Spleen (tissue), 11 donors: ENCODE results near the gene DDOST. TPM values are rescaled to one million over a fixed set of nuclear protein-coding genes. Genes with fewer than 3 reads are reported as not detected.
"Not testable (repeated sequence)": the region's sequence is repeated elsewhere in the genome, so short reads cannot be mapped to it uniquely, and the experiment has no call there.

Source experiments
- DNase-seq: peaks from one replicate; pipeline ENCODE4 v3.0.0-alpha.2; 2020
- H3K27ac ChIP-seq, 8 donors: fragments of 200-600 bp; sonication (generic) in 7 of 8; 1 replicate in 4 of 8; 2 replicates in 4 of 8; pipeline versions ENCODE4 v1.5.0 to v1.8.0; 2016 to 2021; ENCODE audit warnings: inconsistent platforms in 4 of 8, mild to moderate bottlenecking in 4 of 8, moderate library complexity in 1 of 8
- H3K27me3 ChIP-seq, 7 donors: fragments of 200-600 bp; sonication (generic) in 6 of 7; replicated peaks in 1 of 7; 1 replicate in 4 of 7; 2 replicates in 3 of 7; pipeline versions ENCODE4 v1.5.0 to v1.8.0; 2016 to 2021; ENCODE audit warnings: inconsistent platforms in 3 of 7, mild to moderate bottlenecking in 1 of 7
- H3K36me3 ChIP-seq, 6 donors: fragments of 200-600 bp; sonication (generic) in 5 of 6; 1 replicate in 4 of 6; 2 replicates in 2 of 6; pipeline versions ENCODE4 v1.5.0 to v1.8.0; 2016 to 2021; ENCODE audit warnings: inconsistent platforms in 2 of 6
- H3K4me1 ChIP-seq, 6 donors: fragments of 200-600 bp; sonication (generic) in 5 of 6; 1 replicate in 3 of 6; 2 replicates in 3 of 6; pipeline versions ENCODE4 v1.5.0 to v1.8.0; 2016 to 2021; ENCODE audit warnings: inconsistent platforms in 3 of 6
- H3K4me3 ChIP-seq, 8 donors: fragments of 200-600 bp; sonication (generic) in 7 of 8; 1 replicate in 4 of 8; 2 replicates in 4 of 8; pipeline versions ENCODE4 v1.5.0 to v1.8.0; 2016 to 2021; ENCODE audit warnings: inconsistent platforms in 4 of 8, mild to moderate bottlenecking in 4 of 8, moderate library complexity in 2 of 8
- H3K9me3 ChIP-seq, 8 donors: fragments of 200-600 bp; sonication (generic) in 7 of 8; 1 replicate in 4 of 8; 2 replicates in 4 of 8; pipeline versions ENCODE4 v1.5.0 to v1.8.0; 2016 to 2021; ENCODE audit warnings: inconsistent platforms in 4 of 8
- CTCF ChIP-seq, 11 experiments: fragments of 200-600 bp in 7 of 11; fragments of 450-650 bp in 4 of 11; sonication (generic) in 4 of 11; IDR thresholded peaks in 8 of 11; conservative IDR thresholded peaks in 3 of 11; 1 replicate in 7 of 11; 2 replicates in 4 of 11; pipeline versions ENCODE4 v1.4.0 to v1.8.0; 2016 to 2021; ENCODE audit warnings: antibody characterized with exemption in 11 of 11, inconsistent platforms in 4 of 11, mild to moderate bottlenecking in 1 of 11
- POLR2A ChIP-seq, 3 donors: fragments of 450-650 bp; IDR thresholded peaks; one replicate each; pipeline ENCODE4 v1.5.1; 2017; ENCODE audit warnings: antibody characterized with exemption in 3 of 3, mild to moderate bottlenecking in 1 of 3
- POLR2AphosphoS5 ChIP-seq, 3 donors: sonication (generic); formaldehyde crosslinking; IDR thresholded peaks; one replicate each; pipeline ENCODE4 v1.5.1; 2017; ENCODE audit warnings: antibody characterized with exemption in 3 of 3
- WGBS, 5 donors: extraction: QIAGEN DNeasy Blood & Tissue Kit in 3 of 5; methylation state at CpG; one replicate each; pipeline versions ENCODE4 v1.1.5 to v1.1.7; 2013 to 2018; 5-methylcytosine and 5-hydroxymethylcytosine counted together
- intact Hi-C: fragments of 100-400 bp; cut with DNase I; formaldehyde crosslinking; loops from one replicate; pipeline ENCODE4 v1.15.0; 2023; ENCODE audit warnings: low total_unique reads
- polyA plus RNA-seq, 3 donors: library from polyadenylated mRNA; stranded (reverse); fragments of 200-250 nt; gene quantifications; one replicate each; pipeline ENCODE4 v1.2.1, GENCODE V29; 2013
- total RNA-seq, 7 donors: library from RNA; depleted of rRNA in 3 of 7; stranded (reverse); fragments of >200 nt in 3 of 7; fragmentation: NEBNext Ultra II Directional in 4 of 7; extraction: Animal tissue kit (Norgen Biotek cat#: 25700) in 4 of 7; gene quantifications; one replicate each; pipeline versions ENCODE4 v1.1.0 to v1.2.1, GENCODE V29; 2016 to 2021
- donor health status: healthy with polysubstance abuse.
- donor health status: DM: no; HTN: no; CAD: no; lungs with moderate emphysema.
- donor health status: DM: no; HTN: no; CAD: no.
- donor health status: Bipolar disorder and iron deficiency.
- donor health status: healthy.
- donor health status: DM: no; HTN: no; CAD: no.
- donor health status: DM: yes; HTN: yes; CAD: no.

The DDOST gene
- total and polyA plus RNA-seq, 10 donors = 107 to 194 (median 147) TPM

GRCh38 chr1:20609541-20609940 lies 51.6 kb downstream of the DDOST start:
- no peak for TF ChIP-seq POLR2A (IDR thresholded peaks at IDR 0.05)
- no peak for TF ChIP-seq CTCF (IDR thresholded peaks at IDR 0.05 in 8 of 11, conservative IDR thresholded peaks at IDR 0.05 in 3 of 11)
- no peak for TF ChIP-seq POLR2AphosphoS5 (IDR thresholded peaks at IDR 0.05)
- 78 to 90% (median 83%) methylated on average over 6 of the region's 6 CpGs for WGBS, 5 donors
- DNase-seq = no peak
- H3K27ac ChIP-seq = no peak overlapping the region
- peaks cover 0 to 6% (median 0%) of the 10 kb centered on the region in 7 donors for H3K27me3 ChIP-seq
- intact Hi-C loops = no loop called here
- no peak overlapping the region for H3K4me3 ChIP-seq
- peaks cover 0 to 58% (median 0%) of the 10 kb centered on the region in 6 donors for H3K36me3 ChIP-seq
- H3K4me1 ChIP-seq = peaks cover 0 to 18% (median 0%) of the 10 kb centered on the region in 6 donors
- no peaks in the 10 kb centered on the region for H3K9me3 ChIP-seq

GRCh38 chr1:20606801-20607570 lies 54.2 kb downstream of the DDOST start:
- H3K9me3 ChIP-seq, H3K27me3 ChIP-seq, intact Hi-C loops, H3K4me3 ChIP-seq, DNase-seq: not testable (repeated sequence)
- H3K36me3 ChIP-seq = peaks cover 0 to 34% (median 0%) of the 10 kb centered on the region in 6 donors
- H3K4me1 ChIP-seq = peaks cover 0 to 25% (median 0%) of the 10 kb centered on the region in 6 donors
- WGBS, 5 donors = 64 to 90% (median 78%) methylated on average over 6 to 7 of the region's 7 CpGs
- H3K27ac ChIP-seq = peak overlapping the region in 3 of 8 donors; percentile 13 to 46 (median 21)

GRCh38 chr1:20604678-20605077 lies 56.5 kb downstream of the DDOST start:
- TF ChIP-seq POLR2AphosphoS5 (IDR thresholded peaks at IDR 0.05) = no peak
- TF ChIP-seq CTCF (IDR thresholded peaks at IDR 0.05 in 8 of 11, conservative IDR thresholded peaks at IDR 0.05 in 3 of 11) = no peak
- no peak for TF ChIP-seq POLR2A (IDR thresholded peaks at IDR 0.05)
- Histone ChIP-seq H3K4me1 (peaks cover 0 to 28% (median 0%) of the 10 kb centered on the region in 6 donors), H3K9me3 (no peaks in the 10 kb centered on the region), H3K36me3 (peaks cover 0 to 14% (median 0%) of the 10 kb centered on the region in 6 donors), H3K27ac (peak overlapping the region in 6 of 8 donors; percentile 44 to 82 (median 68)), H3K27me3 (peaks cover 0 to 9% (median 0%) of the 10 kb centered on the region in 7 donors), H3K4me3 (peak overlapping the region in 1 of 8 donors; percentile 24)
- 42 to 79% (median 57%) methylated on average over 7 of the region's 7 CpGs for WGBS, 5 donors
- no peak for DNase-seq
- intact Hi-C loops = no loop called here

GRCh38 chr1:20603504-20604464 lies 57.4 kb downstream of the DDOST start:
- Histone ChIP-seq H3K36me3 (peaks cover 0 to 5% (median 0%) of the 10 kb centered on the region in 6 donors), H3K27ac (peak overlapping the region in 6 of 8 donors; percentile 44 to 82 (median 68)), H3K9me3 (no peaks in the 10 kb centered on the region), H3K4me1 (peaks cover 0 to 31% (median 0%) of the 10 kb centered on the region in 6 donors), H3K4me3 (peak overlapping the region in 1 of 8 donors; percentile 24), H3K27me3 (peaks cover 0 to 9% (median 0%) of the 10 kb centered on the region in 7 donors)
- intact Hi-C loops = no loop called here
- WGBS, 5 donors = 56 to 94% (median 71%) methylated on average over 9 of the region's 9 CpGs
- no peak for DNase-seq
- no peak for TF ChIP-seq POLR2A (IDR thresholded peaks at IDR 0.05)
- TF ChIP-seq CTCF (IDR thresholded peaks at IDR 0.05 in 8 of 11, conservative IDR thresholded peaks at IDR 0.05 in 3 of 11) = no peak
- TF ChIP-seq POLR2AphosphoS5 (IDR thresholded peaks at IDR 0.05) = no peak
